CD14-positive monocyte (primary cell): ENCODE data around the gene NPL. TPM values are rescaled to one million over a fixed set of nuclear protein-coding genes. Genes with fewer than 3 reads are reported as not detected.
A peak's percentile ranks its signal among the peaks of the same experiment; 100 is the strongest.

Experiments
- DNase-seq, 3 donors: peaks; one replicate each; pipeline ENCODE4 v3.0.0-alpha.2; 2011 to 2022
- H2AFZ ChIP-seq: 2 replicates; pipeline ENCODE4 v1.6.0; 2012; ENCODE audit warnings: mild to moderate bottlenecking, low read depth, low read length, inconsistent platforms; ENCODE audit not compliant: insufficient read depth, poor library complexity, severe bottlenecking
- H3K27ac ChIP-seq, 2 donors: 1 replicate in 1 of 2; 2 replicates in 1 of 2; pipeline ENCODE4 v1.5.1; 2012 to 2013; ENCODE audit warnings: low read length in 2 of 2, control low read depth in 1 of 2, inconsistent platforms in 1 of 2, low read depth in 1 of 2, mild to moderate bottlenecking in 1 of 2
- H3K27me3 ChIP-seq, 2 donors: one replicate each; pipeline versions ENCODE4 v1.6.0 to v1.6.1; 2011 to 2013; ENCODE audit warnings: low read length in 2 of 2; ENCODE audit not compliant: control insufficient read depth in 2 of 2, insufficient read depth in 2 of 2
- H3K36me3 ChIP-seq, 2 donors: replicated peaks in 1 of 2; 1 replicate in 1 of 2; 2 replicates in 1 of 2; pipeline versions ENCODE4 v1.5.1 to v1.6.1; 2012 to 2013; ENCODE audit warnings: low read length in 2 of 2, control low read depth in 1 of 2, inconsistent platforms in 1 of 2, mild to moderate bottlenecking in 1 of 2; ENCODE audit not compliant: insufficient read depth in 2 of 2, control insufficient read depth in 1 of 2
- H3K4me1 ChIP-seq, 2 donors: 1 replicate in 1 of 2; 2 replicates in 1 of 2; pipeline versions ENCODE4 v1.5.1 to v1.6.1; 2012 to 2013; ENCODE audit warnings: low read length in 2 of 2, control low read depth in 1 of 2, inconsistent platforms in 1 of 2, mild to moderate bottlenecking in 1 of 2, moderate library complexity in 1 of 2; ENCODE audit not compliant: insufficient read depth in 2 of 2, control insufficient read depth in 1 of 2
- H3K4me2 ChIP-seq: replicated peaks from 2 replicates; pipeline ENCODE3; 2012; ENCODE audit warnings: low read length, moderate library complexity, mild to moderate bottlenecking; ENCODE audit not compliant: poor library complexity, severe bottlenecking; ENCODE audit errors: extremely low read depth
- H3K4me3 ChIP-seq, 3 experiments: fragments of 200-600 bp in 1 of 3; sonication (generic) in 1 of 3; replicated peaks in 1 of 3; 1 replicate in 2 of 3; 2 replicates in 1 of 3; pipeline ENCODE4 v1.5.1; 2011 to 2013; ENCODE audit warnings: low read length in 3 of 3, mild to moderate bottlenecking in 3 of 3, control low read depth in 2 of 3, low read depth in 2 of 3, inconsistent platforms in 1 of 3, moderate library complexity in 1 of 3
- H3K79me2 ChIP-seq: 2 replicates; pipeline ENCODE4 v1.6.0; 2012; ENCODE audit warnings: mild to moderate bottlenecking, control low read depth, inconsistent platforms, low read length, moderate library complexity; ENCODE audit not compliant: insufficient read depth
- H3K9ac ChIP-seq: 2 replicates; pipeline ENCODE4 v1.6.0; 2017; ENCODE audit warnings: low read length, mild to moderate bottlenecking; ENCODE audit not compliant: insufficient read depth, poor library complexity, severe bottlenecking
- H3K9me3 ChIP-seq, 2 donors: replicated peaks in 1 of 2; 1 replicate in 1 of 2; 2 replicates in 1 of 2; pipeline versions ENCODE4 v1.5.1 to v1.6.1; 2012 to 2013; ENCODE audit warnings: low read length in 2 of 2, control low read depth in 1 of 2; ENCODE audit not compliant: control insufficient read depth in 1 of 2, insufficient read depth in 1 of 2
- H4K20me1 ChIP-seq: 2 replicates; pipeline ENCODE4 v1.6.0; 2012; ENCODE audit warnings: mild to moderate bottlenecking, low read length, control low read depth, moderate library complexity; ENCODE audit not compliant: insufficient read depth
- H3K27ac Mint-ChIP-seq, 7 donors: one replicate each; pipeline ENCODE4 v1.8.0; 2020; ENCODE audit warnings: mild to moderate bottlenecking in 7 of 7, mixed read lengths in 7 of 7, moderate library complexity in 6 of 7, inconsistent platforms in 2 of 7
- H3K27me3 Mint-ChIP-seq, 3 donors: one replicate each; pipeline ENCODE4 v1.8.0; 2021 to 2022; ENCODE audit warnings: low read depth in 3 of 3, mild to moderate bottlenecking in 3 of 3, mixed read lengths in 3 of 3, moderate library complexity in 3 of 3, inconsistent platforms in 1 of 3
- H3K36me3 Mint-ChIP-seq, 2 donors: one replicate each; pipeline ENCODE4 v1.8.0; 2020; ENCODE audit warnings: mixed read lengths in 2 of 2, inconsistent platforms in 1 of 2, mild to moderate bottlenecking in 1 of 2
- H3K4me1 Mint-ChIP-seq: one replicate; pipeline ENCODE4 v1.8.0; 2020; ENCODE audit warnings: mild to moderate bottlenecking, mixed read lengths
- H3K4me3 Mint-ChIP-seq, 2 donors: one replicate each; pipeline ENCODE4 v1.8.0; 2020; ENCODE audit warnings: mild to moderate bottlenecking in 2 of 2, mixed read lengths in 2 of 2, moderate library complexity in 1 of 2
- H3K9me3 Mint-ChIP-seq, 7 donors: one replicate each; pipeline ENCODE4 v1.8.0; 2020 to 2022; ENCODE audit warnings: mixed read lengths in 7 of 7, mild to moderate bottlenecking in 6 of 7, moderate library complexity in 6 of 7, inconsistent platforms in 2 of 7
- CTCF ChIP-seq: fragments of 200-600 bp; IDR thresholded peaks from one replicate; pipeline ENCODE4 v1.8.0; 2022; ENCODE audit warnings: antibody characterized with exemption, mild to moderate bottlenecking
- WGBS: methylation state at CpG from one replicate; pipeline ENCODE4 v1.1.5; 2013; ENCODE audit warnings: missing lambda C conversion rate; ENCODE audit not compliant: insufficient coverage; 5-methylcytosine and 5-hydroxymethylcytosine counted together
- intact Hi-C, 2 donors: fragments of 100-400 bp; cut with micrococcal nuclease; formaldehyde crosslinking; loops; one replicate each; pipeline versions ENCODE4 v1.15.0 to v1.15.1; 2023
- polyA plus RNA-seq, 3 donors: library from polyadenylated mRNA; depleted of rRNA in 1 of 3; unstranded in 2 of 3; stranded (reverse) in 1 of 3; fragments of 300-500 nt in 2 of 3; fragments of >200 nt in 1 of 3; fragmentation: Illumina TruSeq in 2 of 3; gene quantifications; 1 replicate in 2 of 3; 2 replicates in 1 of 3; pipeline ENCODE4 v1.2.3, GENCODE V29; 2012 to 2021

NPL gene
- polyA plus RNA-seq, 3 donors, result 56.6 to 127 (median 127) TPM

GRCh38 chr1:182807907-182808306 is 18.3 kb downstream of the NPL start:
- H3K4me1 Mint-ChIP-seq, result peaks cover 14% of the 10 kb centered on the region
- H3K27me3 ChIP-seq, result no peaks in the 10 kb centered on the region
- peaks cover 0 to 3% (median 1%) of the 10 kb centered on the region in 3 donors for H3K27me3 Mint-ChIP-seq
- H3K4me3 Mint-ChIP-seq, result no peak overlapping the region
- peak overlapping the region in 1 of 7 donors; percentile 17 for H3K27ac Mint-ChIP-seq
- no peak for TF ChIP-seq CTCF
- no peaks in the 10 kb centered on the region for H3K9me3 Mint-ChIP-seq
- no peak overlapping the region for H3K27ac ChIP-seq
- H3K9ac ChIP-seq, result no peak overlapping the region
- intact Hi-C loops, result no loop called here
- peaks cover 9 to 16% of the 10 kb centered on the region in 2 donors for H3K4me1 ChIP-seq
- H3K4me3 ChIP-seq, result no peak overlapping the region
- 100% methylated on average over 1 of the region's 3 CpGs for WGBS
- H2AFZ ChIP-seq, result no peak overlapping the region
- no peak for DNase-seq
- H3K9me3 ChIP-seq, result no peaks in the 10 kb centered on the region
- peaks cover 4% of the 10 kb centered on the region for H4K20me1 ChIP-seq
- peaks cover 57 to 91% of the 10 kb centered on the region in 2 donors for H3K36me3 ChIP-seq
- H3K36me3 Mint-ChIP-seq, result peaks cover 84 to 91% of the 10 kb centered on the region in 2 donors
- H3K4me2 ChIP-seq, result no peak overlapping the region
- H3K79me2 ChIP-seq, result no peaks in the 10 kb centered on the region

- H3K9me3 Mint-ChIP-seq, result no peaks in the 10 kb centered on the region
- Histone ChIP-seq H3K27ac (peak overlapping the region in 1 of 2 donors; percentile 68), H3K9me3 (no peaks in the 10 kb centered on the region), H3K9ac (no peak overlapping the region), H2AFZ (no peak overlapping the region), H3K4me3 (no peak overlapping the region), H4K20me1 (peaks cover 5% of the 10 kb centered on the region), H3K27me3 (no peaks in the 10 kb centered on the region), H3K36me3 (peaks cover 57 to 91% of the 10 kb centered on the region in 2 donors), H3K4me2 (no peak overlapping the region), H3K79me2 (no peaks in the 10 kb centered on the region), H3K4me1 (peaks cover 9 to 16% of the 10 kb centered on the region in 2 donors)
- intact Hi-C loops, result no loop called here
- WGBS, result 88% methylated on average over 1 of the region's 3 CpGs
- TF ChIP-seq CTCF, result no peak
- H3K4me3 Mint-ChIP-seq, result no peak overlapping the region
- DNase-seq, result no peak
- peak overlapping the region in 6 of 7 donors; percentile 44 to 82 (median 72) for H3K27ac Mint-ChIP-seq
- peaks cover 0 to 3% (median 1%) of the 10 kb centered on the region in 3 donors for H3K27me3 Mint-ChIP-seq
- peaks cover 14% of the 10 kb centered on the region for H3K4me1 Mint-ChIP-seq
- H3K36me3 Mint-ChIP-seq, result peaks cover 83 to 91% of the 10 kb centered on the region in 2 donors
Measured at GRCh38 chr1:182809414-182809957, 19.9 kb downstream of the NPL start.
